Measurements from ENCODE around the gene SNX7.

The SNX7 gene, protein sequence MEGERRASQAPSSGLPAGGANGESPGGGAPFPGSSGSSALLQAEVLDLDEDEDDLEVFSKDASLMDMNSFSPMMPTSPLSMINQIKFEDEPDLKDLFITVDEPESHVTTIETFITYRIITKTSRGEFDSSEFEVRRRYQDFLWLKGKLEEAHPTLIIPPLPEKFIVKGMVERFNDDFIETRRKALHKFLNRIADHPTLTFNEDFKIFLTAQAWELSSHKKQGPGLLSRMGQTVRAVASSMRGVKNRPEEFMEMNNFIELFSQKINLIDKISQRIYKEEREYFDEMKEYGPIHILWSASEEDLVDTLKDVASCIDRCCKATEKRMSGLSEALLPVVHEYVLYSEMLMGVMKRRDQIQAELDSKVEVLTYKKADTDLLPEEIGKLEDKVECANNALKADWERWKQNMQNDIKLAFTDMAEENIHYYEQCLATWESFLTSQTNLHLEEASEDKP

DNA sequence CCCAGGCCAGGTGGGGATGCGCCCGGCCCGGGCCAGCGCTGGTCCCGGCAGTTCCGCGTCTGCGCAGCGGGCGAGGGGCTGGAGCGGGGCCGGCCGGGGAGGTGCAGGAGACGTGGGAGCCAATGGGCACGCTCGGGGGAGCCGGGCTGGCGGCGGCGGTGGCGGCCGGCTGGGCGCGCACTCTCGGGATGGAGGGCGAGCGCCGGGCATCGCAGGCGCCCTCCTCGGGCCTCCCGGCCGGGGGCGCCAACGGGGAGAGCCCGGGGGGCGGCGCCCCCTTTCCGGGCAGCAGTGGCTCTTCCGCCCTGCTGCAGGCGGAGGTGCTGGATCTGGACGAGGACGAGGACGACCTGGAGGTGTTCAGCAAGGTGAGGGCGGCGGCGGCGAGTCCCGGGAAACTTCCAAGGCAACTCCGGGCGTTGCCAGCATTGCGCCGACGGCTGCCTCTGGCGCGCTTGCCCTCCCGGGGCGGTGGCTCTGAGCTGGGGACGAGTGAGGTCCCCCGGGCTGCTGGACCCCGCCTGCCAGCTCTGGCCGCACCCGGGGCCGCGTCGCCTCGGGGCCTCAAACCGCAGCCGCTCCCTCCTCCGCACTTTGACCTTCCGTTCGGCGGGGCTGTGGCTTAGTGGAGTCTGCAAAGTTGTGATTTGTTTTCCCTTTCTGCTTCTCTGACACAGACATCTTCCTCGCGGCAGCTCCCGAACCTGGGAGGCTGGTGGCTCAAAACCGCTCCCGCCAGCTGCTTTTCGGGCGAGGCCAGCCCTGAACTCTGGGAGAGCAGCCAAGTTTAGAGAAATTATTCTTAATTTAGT, at the start of gene SNX7:
Gene SNX7, plus strand, starts transcription at position 178 of the 812 bp plus-strand sequence. Its CDS starts 11 bp downstream, at position 189.
- peak; percentile 56 to 79 for DNase-seq

DNA sequence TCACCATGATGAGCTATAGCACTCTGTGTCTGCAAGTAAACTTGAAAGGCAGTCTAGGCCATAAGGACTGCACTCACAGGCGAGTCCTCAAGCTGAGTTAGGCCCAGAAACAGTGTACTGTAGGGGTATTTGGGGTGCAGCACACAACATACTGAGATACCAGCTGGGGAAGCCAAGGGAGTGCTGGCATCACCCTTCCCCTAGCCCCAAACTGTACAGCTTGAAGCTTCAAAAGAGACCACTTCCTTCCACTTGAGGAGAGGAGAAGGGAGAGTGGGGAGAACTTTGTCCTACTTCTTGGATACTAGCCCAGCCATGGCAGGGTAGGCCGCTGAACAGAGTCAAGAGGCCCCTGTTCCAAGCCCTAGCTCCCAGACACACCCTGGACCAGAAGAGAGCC, 24.2 kb upstream of the SNX7 start:
- no peak for DNase-seq

DNA sequence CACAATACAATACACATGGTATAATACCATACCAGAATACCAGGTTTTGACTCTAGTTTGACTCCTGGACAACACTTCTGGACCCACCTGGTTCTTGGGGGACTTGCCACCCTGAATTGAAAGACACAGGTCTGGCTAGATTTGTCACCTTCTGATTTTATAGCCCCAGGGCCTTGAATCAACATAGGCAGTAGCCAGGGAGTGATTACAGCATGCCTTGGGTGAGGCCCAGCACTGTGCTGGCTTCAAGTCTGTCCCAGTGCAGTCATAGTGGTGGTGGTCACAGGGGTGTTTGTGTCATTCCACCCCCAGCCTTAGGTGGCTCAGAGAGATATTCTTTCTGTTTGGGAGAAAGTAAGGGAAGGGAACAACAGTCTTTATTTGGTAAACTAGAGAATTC, 23.3 kb upstream of the SNX7 start:
- no peak for DNase-seq

DNA sequence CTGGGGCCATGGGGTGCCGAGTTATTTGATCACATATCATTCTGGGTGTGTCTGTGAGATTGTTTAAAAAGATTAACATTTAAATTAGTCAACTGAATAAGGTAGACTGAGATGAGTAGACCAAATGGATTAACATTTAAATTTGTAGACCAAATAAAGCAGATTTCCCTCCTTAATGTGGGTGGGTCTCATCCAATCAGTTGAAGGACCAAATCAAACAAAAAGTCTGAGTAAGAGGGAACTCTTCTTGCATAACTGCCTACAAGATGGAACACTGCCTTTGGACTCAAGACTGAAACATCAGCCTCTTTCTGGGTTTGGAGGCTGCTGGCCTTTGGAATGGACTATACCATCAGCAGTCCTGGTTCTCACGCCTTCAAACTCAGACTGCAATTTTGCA, 17.0 kb upstream of the SNX7 start:
- DNase-seq = no peak

DNA sequence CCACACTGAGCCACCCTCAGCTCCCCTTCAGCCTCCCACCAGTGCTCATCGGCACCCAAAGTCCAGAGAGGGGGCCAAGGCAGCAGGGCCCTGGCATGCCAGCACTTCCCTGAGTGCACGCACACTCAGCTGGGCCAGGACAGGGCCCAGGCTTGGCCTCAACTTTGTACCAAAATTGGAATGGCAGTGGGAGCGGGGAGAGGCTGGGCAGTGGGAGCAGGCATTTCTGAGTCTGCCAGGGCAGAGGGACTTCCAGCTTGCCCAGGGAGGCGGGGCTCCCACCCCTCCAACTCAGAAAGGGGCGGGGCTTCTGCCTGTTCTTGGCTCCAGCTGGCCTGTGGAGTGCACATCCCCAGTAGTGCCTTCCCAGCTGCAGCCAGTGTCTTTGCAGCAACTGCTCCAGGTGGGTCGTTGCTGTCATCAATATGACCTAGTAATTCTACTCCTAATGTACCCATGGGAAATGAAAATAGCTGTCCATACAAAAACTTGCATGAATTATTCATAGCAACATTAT, 10.3 kb upstream of the SNX7 start:
- DNase-seq = peak in 1 of 2 experiments; percentile 18

DNA sequence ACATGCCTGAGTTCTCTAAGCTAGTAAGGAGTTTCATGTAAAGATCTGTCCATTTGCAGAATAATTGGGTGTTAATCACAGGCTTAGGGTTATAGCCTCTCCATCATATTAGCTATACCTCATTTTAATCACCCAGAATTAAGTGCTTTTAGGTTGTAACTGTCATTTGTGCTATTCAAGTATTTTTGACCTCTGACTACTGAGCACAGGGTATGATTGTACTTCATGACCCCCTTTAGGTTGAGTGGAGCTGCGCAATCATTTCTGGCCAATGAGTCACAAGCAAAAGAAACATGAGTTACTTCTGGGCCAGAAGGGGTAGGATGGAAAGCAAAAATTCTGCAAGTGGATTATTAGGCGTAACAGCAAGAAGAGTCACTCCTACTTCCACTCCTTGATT, 8.4 kb upstream of the SNX7 start:
- no peak for DNase-seq

DNA sequence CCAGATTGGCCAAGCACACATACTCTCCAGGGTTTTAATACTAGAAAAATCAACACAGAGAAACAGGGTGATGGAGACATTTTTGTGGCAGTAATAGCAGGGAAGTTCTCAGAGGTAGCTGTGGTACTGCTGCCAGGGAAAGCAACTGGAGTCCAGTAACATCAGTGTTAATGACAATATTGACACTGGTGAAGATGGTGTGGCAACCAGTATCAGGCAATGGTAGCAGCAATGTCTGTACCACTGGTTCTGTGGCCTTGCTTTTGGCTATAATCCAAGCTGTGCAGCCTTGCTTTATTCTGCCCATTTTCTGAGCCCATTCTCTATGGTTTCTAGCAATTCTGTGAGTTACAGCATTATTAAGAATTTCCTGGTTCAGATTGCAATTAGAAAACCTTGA, 1.6 kb upstream of the SNX7 start:
- peak in 1 of 2 experiments; percentile 64 for DNase-seq

DNA sequence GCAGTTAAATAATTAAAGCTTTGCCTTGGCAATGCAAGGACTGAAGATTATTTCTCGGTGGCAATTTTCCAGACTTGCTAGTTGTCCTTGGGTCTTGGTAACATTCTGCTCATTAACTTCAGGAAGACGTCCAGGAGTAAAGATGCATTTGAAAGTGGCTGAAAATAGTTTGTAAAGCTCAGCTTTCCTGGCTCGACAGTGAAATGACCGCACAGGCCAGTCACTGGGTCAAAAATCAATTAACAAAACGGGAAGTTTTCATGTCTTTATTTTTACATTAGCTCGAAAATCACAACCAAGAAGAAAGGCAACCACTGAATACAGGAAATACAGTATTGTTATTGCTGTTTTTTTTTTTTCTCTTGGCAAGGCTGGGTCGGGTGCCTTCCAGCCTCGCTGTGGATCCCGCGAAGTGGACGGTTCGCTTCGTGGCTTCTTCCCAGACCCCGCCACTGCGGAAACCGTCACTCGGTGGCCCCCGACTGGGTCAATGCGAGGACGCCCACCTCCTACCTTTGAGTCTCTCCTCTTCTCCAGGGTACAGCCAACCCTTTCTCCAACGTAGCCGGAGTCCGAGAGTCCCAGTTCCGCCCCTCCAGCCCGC, 479 bp upstream of the SNX7 start:
- DNase-seq = peak; percentile 34 to 63

DNA sequence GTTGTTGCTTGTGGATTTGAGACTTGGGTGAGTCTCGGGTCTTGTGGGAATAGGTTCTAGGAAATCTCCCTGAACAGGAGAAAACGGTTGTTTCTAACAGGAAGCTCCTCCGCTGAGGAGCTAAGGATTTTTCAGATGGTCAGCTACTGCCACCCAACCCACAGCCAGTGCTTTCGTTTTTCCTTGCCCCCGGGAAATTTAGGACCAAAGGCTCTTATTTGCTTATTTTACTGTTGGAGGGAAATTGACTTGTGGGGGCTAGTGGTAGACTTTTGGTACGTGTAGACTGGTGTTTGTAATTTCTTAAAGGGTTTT, 792 bp downstream of the SNX7 start:
- no peak for DNase-seq

DNA sequence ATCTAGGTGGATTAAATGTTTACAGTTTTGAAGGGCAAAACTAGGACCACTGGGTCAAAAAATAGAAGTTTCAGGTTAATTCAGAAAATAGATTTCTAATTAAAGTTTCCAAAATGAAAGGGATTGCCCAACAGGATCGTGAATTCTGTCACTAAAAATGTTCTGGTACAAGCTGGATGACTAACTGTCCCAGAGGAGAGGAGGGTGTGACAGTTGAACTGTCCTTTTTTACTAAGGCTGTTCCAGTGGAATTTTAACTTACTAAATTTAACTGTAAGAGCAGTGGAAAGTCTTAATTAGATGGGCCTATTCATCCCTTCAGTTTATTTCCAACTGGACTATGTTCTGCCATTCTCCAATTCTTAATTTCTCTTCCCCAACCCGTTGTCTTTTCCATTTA, 7.2 kb downstream of the SNX7 start:
- no peak for DNase-seq

DNA sequence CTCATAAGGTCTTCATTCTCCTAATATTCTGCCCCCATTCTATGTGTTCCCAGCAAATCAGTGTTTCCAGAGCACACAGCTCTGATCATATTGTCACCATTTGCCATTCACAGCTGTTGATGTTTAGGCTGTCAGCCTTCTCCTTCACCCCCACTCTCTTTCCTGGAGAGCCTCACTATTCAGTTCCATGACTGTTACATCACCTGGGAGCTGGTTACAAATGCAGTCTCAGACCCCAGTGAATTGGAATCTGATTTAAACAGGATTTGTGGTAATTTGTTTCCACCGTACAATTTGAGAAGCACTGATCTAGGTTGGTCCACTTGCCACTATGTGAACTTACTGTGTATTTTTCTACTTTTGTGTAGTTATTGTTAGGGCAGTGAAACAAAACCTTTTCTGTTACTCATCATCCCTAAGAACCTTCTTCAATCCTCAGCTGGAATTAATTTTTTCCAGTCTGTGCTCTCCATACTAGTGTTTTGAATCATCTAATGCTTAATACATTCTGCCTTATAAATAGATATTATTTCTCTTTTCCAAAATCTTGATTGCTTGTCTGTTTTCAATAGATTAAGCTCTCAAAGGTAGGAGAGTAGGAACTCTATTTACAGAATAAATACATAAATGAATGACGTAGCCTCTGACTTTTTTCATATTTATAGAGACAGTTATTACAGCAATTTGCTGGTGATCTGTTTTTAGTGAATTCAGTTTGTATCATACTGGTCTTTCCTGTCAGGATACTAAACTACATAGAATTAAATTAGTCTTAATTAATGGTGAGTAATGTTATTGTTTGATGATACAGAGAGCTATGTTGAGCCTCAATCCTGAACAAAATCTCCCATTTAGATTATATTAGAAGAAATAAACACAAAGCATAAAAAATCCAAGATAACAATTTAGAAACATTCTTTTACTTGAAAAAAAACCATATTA, 8.1 kb downstream of the SNX7 start:
- no peak for DNase-seq

DNA sequence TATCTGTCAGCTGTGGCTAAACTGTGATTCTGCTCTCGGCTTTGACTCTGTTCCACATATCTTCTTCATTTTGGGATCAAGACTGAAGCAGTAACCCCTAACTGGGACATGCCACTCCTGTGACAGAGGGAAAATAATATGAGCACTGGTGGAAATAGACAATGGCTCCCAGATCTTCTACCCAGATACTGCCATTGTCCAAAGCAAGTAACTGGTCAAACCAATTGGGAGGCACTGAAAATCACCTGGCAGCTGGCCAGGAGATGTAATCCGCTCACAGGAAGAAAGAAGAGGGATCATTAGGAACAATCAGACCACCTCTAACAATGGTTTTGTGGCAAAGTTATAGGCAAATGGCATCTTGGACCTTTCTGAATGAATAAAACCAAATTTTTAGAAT, 10.7 kb downstream of the SNX7 start:
- DNase-seq = peak in 1 of 2 experiments; percentile 29

DNA sequence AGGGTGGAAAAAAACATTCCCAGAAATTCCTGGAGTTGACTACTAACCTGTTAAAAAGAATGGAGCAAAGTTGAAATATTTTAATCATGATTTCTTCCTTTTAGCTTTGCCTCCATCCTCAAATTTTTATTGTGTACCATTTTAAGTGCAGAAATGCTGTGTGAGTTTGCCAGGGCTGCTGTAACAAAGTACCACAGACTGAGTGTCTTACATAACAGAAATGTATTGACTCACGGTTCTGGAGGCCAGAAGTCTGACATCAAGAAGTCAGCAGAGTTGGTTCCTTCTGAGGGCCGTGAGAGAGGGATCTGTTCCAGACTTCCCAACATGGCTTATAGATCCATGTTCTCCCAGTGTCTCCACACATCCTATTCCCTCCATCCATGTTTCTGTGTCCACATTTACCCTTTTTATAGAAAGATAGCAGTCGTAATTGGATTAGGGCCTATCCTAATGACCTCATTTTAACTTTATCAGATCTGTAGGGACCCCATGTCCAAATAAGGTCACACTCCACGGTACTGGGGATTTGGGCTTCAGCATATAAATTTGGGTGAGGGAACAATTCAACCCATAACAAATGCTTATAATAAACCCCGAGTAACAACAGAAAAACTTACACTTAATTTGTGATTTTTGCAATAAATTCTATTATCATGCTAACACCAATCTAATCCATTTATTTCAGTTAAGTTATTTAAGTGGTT, 12.7 kb downstream of the SNX7 start:
- peak; percentile 37 to 62 for DNase-seq

DNA sequence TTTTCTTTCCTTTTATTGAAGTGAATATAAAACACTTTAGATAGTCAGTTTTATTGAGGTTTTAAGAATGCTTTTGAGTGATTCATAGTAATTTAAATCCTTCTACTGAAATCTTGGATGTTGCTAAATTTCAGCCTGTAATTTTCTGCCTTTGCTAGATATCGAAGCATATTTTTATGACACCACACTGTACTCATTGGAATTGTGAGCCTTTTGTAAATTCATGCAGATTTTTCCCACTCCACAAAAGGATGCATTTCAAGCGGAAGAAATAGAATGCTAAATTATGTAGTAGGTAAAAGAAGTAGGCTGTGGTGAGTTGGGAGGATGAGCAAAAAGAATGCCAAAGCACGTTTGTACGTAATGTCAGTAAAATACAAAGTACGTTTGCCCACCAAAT, 13.8 kb downstream of the SNX7 start:
- DNase-seq = peak in 1 of 2 experiments; percentile 21

DNA sequence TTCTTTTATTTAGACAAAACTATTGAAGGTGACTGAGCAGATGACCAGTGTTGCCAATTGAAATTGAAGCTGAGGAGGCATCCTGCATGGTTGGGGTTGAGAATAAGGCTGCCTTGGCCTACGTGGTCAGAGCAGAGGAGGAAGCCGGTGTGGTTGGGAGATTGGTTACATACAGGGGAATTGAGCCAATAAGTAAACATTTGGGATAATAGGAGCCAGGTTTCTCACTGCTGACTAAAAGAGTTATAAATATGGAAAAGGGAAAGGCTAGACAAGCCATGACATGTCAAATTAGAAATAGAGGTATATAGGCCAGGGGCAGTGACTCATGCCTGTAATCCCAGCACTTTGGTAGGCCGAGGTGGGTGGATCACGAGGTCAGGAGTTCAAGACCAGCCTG, 15.8 kb downstream of the SNX7 start:
- peak; percentile 76 to 89 for DNase-seq

DNA sequence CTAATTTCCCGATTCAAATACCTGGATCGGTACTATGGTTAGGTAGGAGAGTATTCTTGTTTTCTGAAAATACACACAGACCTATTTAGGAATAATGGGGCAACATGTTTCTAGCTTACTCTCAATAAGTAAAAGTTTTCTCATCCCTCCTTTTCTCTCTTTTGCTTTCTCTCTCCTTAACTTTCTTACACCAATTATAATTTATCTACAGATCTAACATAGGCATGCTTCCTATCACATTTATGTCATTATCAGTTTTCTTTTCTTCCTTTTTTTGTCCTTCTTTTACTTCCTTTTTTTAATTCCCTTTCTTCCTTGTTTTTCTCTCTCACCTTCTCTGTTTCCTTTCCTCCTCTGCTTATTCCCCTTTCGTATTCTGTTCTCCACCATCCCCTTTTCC, 20.3 kb downstream of the SNX7 start:
- DNase-seq = no peak

DNA sequence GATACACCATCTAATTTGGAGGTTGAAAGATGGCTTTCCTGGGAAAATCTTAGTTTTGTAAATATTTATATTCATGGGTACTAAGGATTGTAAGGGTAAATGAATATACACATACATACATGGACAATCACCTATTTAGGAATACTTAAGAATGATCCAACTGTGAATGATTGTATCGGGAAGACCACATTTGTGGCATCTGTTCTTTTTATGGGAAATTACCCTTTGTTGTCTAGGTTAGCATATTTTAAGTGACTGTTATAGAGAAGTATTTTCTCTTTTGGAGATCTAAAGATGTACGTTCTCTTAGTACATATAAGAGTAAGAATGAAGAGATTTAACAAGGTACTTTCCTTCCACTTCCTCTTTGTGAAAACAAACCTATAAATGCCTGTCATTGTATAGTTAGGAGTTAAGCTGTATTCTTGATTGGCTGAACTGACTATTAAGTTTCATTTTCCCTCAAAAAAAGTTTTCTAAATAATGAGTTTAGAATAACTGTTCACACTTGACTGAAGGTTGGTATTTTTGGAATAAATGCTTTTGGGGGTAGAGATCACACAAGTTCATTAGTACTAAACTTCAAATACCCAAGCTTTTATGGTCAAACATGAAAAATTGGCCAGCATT, 26.7 kb downstream of the SNX7 start:
- no peak for DNase-seq

DNA sequence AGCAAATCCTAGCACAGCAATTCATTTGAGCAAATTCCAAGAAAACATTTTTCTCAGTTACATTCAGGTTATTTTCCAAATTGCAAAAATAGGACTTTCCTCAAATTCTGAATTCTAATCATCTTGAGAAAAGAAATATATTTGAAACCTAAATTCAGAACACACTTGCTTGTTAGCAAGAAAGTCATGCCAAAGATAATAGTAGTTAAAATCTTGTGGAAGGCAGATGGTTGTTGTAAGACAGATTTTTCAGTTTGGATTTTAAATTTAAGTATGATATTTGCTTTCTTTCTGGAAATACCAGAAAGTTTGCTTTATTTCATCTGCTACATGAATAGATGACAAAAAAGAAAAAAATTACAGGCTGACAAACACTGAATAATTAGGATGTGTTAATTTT, 29.1 kb downstream of the SNX7 start:
- DNase-seq = no peak

DNA sequence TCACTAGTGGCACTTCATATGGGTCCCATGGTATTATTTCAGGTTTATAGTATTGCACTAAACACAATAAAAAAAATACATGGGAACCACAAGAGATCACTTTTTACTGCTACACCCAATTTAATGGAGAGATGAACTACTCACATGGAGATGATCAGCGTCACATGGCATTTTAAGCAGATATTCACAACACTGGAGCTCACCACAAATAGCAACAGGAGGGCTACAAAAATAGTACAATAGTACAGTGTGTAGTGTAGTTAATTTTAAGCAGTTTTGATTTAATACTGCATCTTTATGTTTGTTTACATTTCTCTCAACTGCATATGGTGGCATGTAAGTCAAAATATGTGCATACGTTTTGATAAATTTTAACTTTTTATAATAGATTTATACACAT, 31.0 kb downstream of the SNX7 start:
- DNase-seq = peak in 1 of 2 experiments; percentile 35

DNA sequence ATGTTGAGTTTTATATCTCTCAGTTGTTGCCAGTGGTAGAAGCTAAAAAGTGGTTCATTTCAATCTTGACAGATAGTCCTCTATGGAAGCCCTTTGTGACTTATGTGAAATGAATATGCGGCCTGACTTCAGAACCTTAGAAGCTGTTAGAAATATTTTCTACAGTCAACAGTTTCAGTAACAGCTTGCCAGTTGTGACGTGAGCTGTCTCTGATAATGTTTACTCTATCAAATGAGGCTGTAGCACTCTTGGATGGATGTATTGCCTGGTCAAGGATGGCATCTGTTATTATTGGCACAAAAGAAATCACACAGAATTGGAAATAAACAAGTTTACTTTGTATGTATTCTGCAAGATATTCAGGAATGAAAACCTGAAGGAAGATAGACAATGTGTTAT, 31.9 kb downstream of the SNX7 start:
- peak; percentile 94 for DNase-seq

DNA sequence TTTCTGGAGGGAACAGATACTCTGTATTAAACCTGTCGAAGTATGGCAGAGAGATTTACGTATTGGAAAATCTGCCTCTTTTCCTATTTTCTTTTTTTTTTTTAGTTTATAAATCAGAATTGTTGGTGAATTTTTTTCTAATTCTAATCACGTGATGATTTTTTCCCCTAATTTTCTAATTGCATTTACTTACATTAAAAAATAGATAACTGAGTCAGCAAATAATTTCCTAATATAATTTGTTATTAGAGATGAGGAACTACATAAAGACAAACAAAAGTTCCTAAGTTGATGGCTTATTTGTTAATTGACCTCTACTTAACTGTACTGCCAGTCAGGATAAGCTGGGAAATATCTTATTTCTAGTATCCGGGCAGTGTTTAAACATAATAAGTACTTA, 34.6 kb downstream of the SNX7 start:
- DNase-seq = no peak
